ENCODE measurements around the gene SLC2A11.
A peak's percentile ranks its signal among the peaks of the same experiment; 100 is the strongest.
"Not testable (repeated sequence)": the region's sequence is repeated elsewhere in the genome, so short reads cannot be mapped to it uniquely, and the experiment has no call there.

SLC2A11 gene

DNA sequence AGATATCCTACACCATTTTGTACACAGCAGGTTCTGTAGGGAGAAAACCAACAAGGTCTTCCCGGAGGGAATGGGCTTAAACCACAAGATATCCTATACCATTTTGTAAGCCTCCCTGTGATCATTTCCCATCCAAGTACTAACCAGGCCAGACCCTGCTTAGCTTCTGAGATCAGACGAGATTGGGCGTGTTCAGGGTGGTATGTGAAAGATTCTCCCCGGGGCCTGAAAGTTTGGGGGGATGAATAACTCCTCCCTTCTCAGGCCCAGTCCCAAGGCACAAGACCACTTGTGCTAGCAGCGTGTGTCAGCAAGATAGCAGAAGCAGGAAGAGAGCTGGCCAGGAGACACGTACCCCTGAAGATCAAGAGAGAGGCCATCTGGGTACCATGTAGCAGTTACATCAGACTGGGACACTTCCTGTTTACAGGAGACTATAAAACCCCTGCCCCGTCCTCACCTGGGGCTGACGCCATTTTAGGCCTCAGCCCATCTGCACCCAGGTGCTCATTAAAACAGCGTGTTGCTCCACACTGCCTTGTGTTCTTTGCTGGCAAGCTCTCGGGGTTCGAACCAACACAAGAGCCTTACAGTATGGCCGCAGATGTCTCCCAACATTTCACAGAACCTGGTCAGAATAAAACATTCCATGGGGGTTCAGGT is 53.8 kb downstream of the SLC2A11 start:
- Mint-ChIP-seq H3K4me3 (no peak overlapping the region), H3K27ac (no peak overlapping the region), H3K36me3 (ENCODE audit: low read depth) (no peaks in the 10 kb centered on the region), H3K27me3 (peaks cover 6% of the 10 kb centered on the region), H3K9me3 (no peaks in the 10 kb centered on the region), H3K4me1 (peaks cover 26% of the 10 kb centered on the region)
- DNase-seq (no peak), ATAC-seq (no peak)

DNA sequence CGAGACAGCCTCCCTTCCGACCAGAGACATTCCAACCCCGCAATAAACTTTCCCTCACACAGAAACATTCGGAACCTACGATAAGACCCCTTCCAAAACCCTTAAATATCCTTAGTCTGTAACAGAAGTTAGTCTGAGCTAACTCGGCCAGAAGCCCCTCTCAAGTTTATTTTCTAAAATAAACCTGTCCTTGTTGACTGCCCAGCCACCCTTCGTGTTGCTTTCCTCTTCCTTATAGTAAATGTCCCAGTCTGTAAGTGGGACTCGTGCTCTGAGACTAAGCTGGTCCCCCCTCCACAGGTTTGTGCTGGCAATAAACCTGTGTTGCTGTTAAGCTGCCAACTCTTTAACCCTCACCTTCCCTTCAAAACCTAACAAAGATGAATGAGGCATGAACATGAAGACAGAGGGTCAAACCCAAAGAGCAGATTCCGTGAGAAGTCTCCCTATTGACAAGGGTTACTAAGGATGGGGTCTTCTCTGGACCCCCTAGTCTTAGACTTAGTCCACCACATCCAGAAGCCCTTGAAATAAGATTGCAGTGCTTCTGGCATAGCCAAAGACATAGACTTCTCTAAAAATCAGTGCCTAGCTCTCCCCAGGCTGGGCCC is 54.7 kb downstream of the SLC2A11 start:
- Mint-ChIP-seq H3K9me3 (no peaks in the 10 kb centered on the region), H3K27ac (no peak overlapping the region), H3K4me1 (peaks cover 26% of the 10 kb centered on the region), H3K36me3 (ENCODE audit: low read depth) (no peaks in the 10 kb centered on the region), H3K27me3 (peaks cover 4% of the 10 kb centered on the region), H3K4me3 (peak overlapping the region; percentile 98)
- no peak for ATAC-seq
- no peak for DNase-seq

- Mint-ChIP-seq H3K27me3 (peaks cover 4% of the 10 kb centered on the region), H3K36me3 (ENCODE audit: low read depth) (no peaks in the 10 kb centered on the region), H3K27ac (peak overlapping the region; percentile 98), H3K4me3 (peak overlapping the region; percentile 98), H3K9me3 (no peaks in the 10 kb centered on the region), H3K4me1 (peaks cover 26% of the 10 kb centered on the region)
- peak; percentile 11 for ATAC-seq
- no peak for DNase-seq
These were observed 55.6 kb downstream of the SLC2A11 start for GRCh38 chr22:23913306-23913660.

GRCh38 chr22:23913661-23914353 is 56.1 kb downstream of the SLC2A11 start:
- Mint-ChIP-seq H3K4me1 (peaks cover 26% of the 10 kb centered on the region), H3K36me3 (ENCODE audit: low read depth) (no peaks in the 10 kb centered on the region), H3K27ac (peak overlapping the region; percentile 98), H3K4me3 (peak overlapping the region; percentile 98), H3K27me3 (peaks cover 2% of the 10 kb centered on the region), H3K9me3 (no peaks in the 10 kb centered on the region)
- ATAC-seq (peak; percentile 98), DNase-seq (peak; percentile 100)

DNA sequence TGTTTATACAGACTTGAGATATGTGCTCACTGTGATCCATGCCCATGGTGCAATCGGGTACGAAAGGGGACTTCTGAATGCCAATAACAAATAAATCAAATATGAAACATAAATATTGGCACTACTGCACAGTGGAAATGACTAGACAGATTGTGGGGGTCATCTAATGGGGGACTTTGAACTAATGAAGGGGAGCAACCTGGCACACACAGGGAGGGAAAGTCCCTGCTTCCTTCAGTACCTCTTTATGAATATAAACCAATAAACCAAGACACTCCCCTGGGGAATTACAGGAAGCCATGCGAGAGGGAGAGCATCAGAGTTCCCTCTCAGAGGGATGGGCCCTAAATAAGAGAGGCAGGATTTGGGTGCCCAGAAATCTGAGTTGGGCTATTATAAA is 57.6 kb downstream of the SLC2A11 start:
- Mint-ChIP-seq H3K9me3 (no peaks in the 10 kb centered on the region), H3K27ac (no peak overlapping the region), H3K36me3 (ENCODE audit: low read depth) (no peaks in the 10 kb centered on the region), H3K27me3 (no peaks in the 10 kb centered on the region), H3K4me3 (no peak overlapping the region), H3K4me1 (peaks cover 26% of the 10 kb centered on the region)
- ATAC-seq = no peak
- DNase-seq = no peak

- not testable (repeated sequence) for ATAC-seq; H3K4me3 Mint-ChIP-seq; H3K36me3 Mint-ChIP-seq (ENCODE audit: low read depth); DNase-seq; H3K4me1 Mint-ChIP-seq; H3K9me3 Mint-ChIP-seq; H3K27me3 Mint-ChIP-seq; H3K27ac Mint-ChIP-seq
These were observed 62.6 kb downstream of the SLC2A11 start for GRCh38 chr22:23920267-23920611.

DNA sequence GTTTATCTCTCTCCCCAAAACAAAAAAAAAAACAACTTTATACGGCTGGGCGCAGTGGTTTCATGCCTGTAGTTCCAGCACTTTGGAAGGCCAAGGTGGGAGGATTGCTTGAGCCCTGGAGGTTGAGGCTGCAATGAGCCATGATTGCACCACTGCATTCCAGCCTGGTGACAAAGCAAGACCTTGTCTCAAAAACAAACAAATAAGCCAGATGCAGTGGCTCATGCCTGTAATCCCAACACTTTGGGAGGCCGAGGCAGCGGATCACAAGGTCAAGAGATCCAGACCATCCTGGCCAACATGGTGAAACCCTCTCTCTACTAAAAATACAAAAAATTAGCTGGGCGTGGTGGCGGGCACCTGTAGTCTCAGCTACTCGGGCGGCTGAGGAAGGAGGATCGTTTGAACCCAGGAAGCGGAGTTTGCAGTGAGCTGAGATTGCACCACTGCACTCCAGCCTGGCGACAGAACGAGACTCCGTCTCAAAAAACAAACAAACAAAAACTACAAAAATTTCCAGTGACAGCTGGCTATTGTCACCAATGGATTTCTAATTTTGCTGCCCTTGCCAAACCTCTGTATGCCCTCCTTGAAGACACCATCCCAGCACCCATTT is 64.0 kb downstream of the SLC2A11 start:
- H3K27ac Mint-ChIP-seq; H3K4me3 Mint-ChIP-seq; H3K27me3 Mint-ChIP-seq; H3K4me1 Mint-ChIP-seq; H3K9me3 Mint-ChIP-seq; ATAC-seq; H3K36me3 Mint-ChIP-seq (ENCODE audit: low read depth); DNase-seq: not testable (repeated sequence)

DNA sequence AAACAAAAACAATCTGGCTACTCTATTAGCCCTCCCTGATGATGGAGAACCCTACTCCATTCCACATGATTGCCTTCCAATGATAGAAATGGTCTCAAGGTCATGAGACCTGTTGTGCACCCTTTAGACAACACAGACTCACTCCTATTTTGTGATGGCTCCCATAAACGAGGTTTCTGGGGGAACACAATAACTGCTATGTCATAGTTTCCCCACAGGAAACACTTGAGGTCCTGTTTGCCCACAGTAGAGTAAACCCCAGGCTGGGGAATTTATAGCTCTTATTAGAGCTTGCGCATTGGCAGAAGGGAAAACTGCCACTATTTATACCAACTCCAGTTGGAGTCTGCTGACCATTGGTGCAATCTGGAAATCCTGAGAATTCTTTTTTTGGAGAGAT is 65.2 kb downstream of the SLC2A11 start:
- peaks cover 10% of the 10 kb centered on the region for H3K9me3 Mint-ChIP-seq
- H3K27ac Mint-ChIP-seq = no peak overlapping the region
- peaks cover 2% of the 10 kb centered on the region for H3K36me3 Mint-ChIP-seq (ENCODE audit: low read depth)

DNA sequence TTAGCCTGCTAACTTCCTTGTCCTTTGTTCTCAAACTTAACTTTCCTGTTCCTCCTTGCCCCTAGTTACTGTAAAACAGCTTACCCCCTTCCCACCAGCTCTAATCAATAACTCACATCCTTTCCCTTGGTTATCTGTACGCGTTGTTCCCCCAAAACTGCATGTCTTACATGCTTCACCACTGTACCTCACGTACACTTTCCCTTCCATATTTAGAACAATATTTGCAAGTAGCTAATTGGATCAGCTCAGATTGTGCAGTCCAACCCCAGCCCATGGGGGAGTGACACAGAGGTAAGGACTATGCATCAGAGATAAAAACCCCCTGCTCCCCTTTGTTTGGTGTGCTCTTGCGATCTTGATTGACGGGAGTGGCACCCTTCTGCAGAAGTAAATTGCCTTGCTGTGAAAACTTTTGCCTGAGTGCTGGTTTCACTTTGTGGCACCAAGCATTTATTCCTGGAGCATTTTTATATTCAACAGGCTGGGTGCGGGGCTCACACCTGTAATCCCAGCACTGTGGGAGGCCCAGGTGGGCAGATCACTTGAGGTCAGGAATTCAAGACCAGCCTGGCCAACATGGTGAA is 67.4 kb downstream of the SLC2A11 start:
- no peak for ATAC-seq
- Mint-ChIP-seq H3K4me3 (no peak overlapping the region), H3K27ac (no peak overlapping the region), H3K36me3 (ENCODE audit: low read depth) (peaks cover 2% of the 10 kb centered on the region), H3K27me3 (no peaks in the 10 kb centered on the region), H3K9me3 (peaks cover 10% of the 10 kb centered on the region), H3K4me1 (no peaks in the 10 kb centered on the region)
- DNase-seq = no peak

More for the DNA sequence above, 65.2 kb downstream of the SLC2A11 start:
- H3K4me1 Mint-ChIP-seq = no peaks in the 10 kb centered on the region
- no peaks in the 10 kb centered on the region for H3K27me3 Mint-ChIP-seq
- DNase-seq = no peak
- H3K4me3 Mint-ChIP-seq = no peak overlapping the region
- ATAC-seq = no peak

DNA sequence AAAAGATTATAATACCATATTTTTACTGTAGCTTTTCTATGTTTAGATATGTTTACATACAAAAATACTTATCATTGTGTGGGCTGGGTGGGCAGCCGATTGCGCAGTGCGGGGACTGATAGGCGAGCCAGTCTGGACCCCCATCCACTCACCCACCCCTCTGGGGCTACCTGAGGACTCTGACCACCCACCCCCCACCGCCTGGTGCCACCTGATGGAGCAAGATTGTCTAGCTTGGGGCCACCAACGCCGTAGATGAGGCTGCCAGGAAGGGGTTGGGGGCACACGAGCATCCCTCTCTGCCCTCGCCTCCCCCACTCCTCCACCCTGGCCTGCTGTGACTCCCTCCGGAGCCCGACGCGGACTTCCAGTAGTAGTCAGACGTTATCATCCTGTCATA is 68.9 kb downstream of the SLC2A11 start:
- Mint-ChIP-seq H3K27me3 (peaks cover 3% of the 10 kb centered on the region), H3K36me3 (ENCODE audit: low read depth) (peaks cover 2% of the 10 kb centered on the region), H3K27ac (no peak overlapping the region), H3K4me3 (no peak overlapping the region), H3K4me1 (no peaks in the 10 kb centered on the region), H3K9me3 (peaks cover 16% of the 10 kb centered on the region)
- DNase-seq (no peak), ATAC-seq (no peak)
